Muscle layer of colon (tissue), 2 donors: ENCODE results near the gene PLEKHG1.

Experiments used
- H3K27ac ChIP-seq: one replicate; pipeline ENCODE4 v1.7.0; 2013; ENCODE audit warnings: low read depth, mild to moderate bottlenecking, low read length, moderate library complexity
- H3K27me3 ChIP-seq, 2 donors: one replicate each; pipeline ENCODE4 v1.7.0; 2013; ENCODE audit warnings: low read length in 2 of 2, mild to moderate bottlenecking in 2 of 2; ENCODE audit not compliant: insufficient read depth in 2 of 2, control insufficient read depth in 1 of 2
- H3K36me3 ChIP-seq: one replicate; pipeline ENCODE4 v1.7.0; 2013; ENCODE audit warnings: mild to moderate bottlenecking, low read length; ENCODE audit not compliant: insufficient read depth
- H3K4me1 ChIP-seq: one replicate; pipeline ENCODE4 v1.7.0; 2013; ENCODE audit warnings: mild to moderate bottlenecking, low read length; ENCODE audit not compliant: insufficient read depth
- H3K4me3 ChIP-seq, 2 donors: one replicate each; pipeline ENCODE4 v1.7.0; 2013; ENCODE audit warnings: low read length in 2 of 2, low read depth in 1 of 2, mild to moderate bottlenecking in 1 of 2, moderate library complexity in 1 of 2
- H3K9ac ChIP-seq: one replicate; pipeline ENCODE4 v1.7.0; 2013; ENCODE audit warnings: low read length
- H3K9me3 ChIP-seq: one replicate; pipeline ENCODE4 v1.7.0; 2013; ENCODE audit warnings: mild to moderate bottlenecking, low read length
- donor health status: abdominal sarcoma.
- donor health status: Adenocarcinoma of cecum.

PLEKHG1 gene

DNA sequence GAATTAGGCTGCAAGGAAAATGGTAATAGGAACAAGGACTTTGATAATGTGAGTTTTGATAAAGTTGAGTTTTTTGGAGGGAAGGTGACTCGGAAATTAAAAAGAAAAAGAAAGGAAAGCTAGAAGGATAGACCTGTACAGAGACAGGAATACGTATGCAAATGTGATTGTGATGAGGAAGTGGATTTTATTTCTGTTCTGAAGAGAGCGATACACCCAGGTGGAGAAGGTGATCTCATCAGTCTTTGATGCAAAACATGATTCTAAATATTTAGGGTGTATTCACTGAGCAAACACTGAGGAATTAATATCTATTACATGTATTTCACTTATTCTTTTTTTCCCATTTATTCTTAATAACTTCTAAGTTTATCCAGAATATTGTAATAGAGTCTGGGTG is 9.2 kb upstream of the PLEKHG1 start:
- H3K9me3 ChIP-seq: no peaks in the 10 kb centered on the region
- no peak overlapping the region for H3K27ac ChIP-seq
- no peaks in the 10 kb centered on the region for H3K27me3 ChIP-seq
- H3K36me3 ChIP-seq: no peaks in the 10 kb centered on the region
- H3K9ac ChIP-seq: no peak overlapping the region
- H3K4me1 ChIP-seq: no peaks in the 10 kb centered on the region
- H3K4me3 ChIP-seq: no peak overlapping the region

DNA sequence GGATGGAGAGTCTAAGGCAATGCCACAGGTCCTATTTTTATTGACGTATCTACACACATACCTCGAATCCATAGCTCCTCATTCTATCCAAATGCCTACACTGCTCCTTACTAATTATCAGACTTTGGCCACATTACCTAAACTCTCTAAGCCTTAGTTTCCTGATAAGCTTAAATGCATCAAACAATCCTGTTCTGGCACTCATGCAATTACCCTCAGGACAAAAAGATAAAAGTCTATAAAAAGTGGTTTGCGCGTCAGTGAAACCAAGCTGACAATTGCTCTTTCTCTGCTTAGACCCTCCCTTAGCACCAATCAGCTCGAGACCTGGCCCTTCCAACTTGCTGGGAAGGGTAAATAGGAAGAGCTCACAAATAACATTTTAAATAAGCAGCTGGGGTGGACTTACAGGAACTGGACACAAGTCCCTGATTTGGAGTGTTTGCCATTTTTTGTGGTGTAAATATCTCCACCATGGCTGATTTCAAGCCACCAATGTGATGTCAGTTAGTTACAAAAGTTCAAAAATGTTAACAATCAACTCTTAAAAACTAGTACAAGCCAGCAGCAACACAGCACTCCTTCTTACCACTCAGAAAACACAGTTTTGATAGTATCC is 7.2 kb upstream of the PLEKHG1 start:
- H3K27ac ChIP-seq: no peak overlapping the region
- H3K4me3 ChIP-seq: no peak overlapping the region
- H3K4me1 ChIP-seq: no peaks in the 10 kb centered on the region
- H3K9me3 ChIP-seq: no peaks in the 10 kb centered on the region
- no peak overlapping the region for H3K9ac ChIP-seq
- no peaks in the 10 kb centered on the region for H3K27me3 ChIP-seq
- H3K36me3 ChIP-seq: no peaks in the 10 kb centered on the region

DNA sequence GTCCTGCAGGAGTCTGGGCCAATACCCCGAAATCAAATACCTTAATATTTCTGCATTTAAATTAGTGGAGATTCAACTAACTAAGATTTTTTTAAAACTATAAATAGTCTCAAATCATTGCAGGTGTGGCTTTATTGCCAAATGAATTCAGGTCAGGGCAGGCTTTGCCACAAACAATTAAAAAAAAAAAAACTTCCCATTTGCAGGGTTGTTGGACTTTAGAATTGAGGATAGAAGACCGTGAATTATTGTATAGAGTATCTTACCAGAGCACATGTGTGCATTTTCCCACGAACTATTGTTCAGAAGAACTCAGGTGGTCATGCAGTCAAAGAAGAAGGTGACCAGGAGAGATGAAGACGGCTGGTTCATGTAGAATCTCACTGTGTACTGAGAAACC is 6.6 kb upstream of the PLEKHG1 start:
- H3K9ac ChIP-seq: no peak overlapping the region
- no peaks in the 10 kb centered on the region for H3K4me1 ChIP-seq

DNA sequence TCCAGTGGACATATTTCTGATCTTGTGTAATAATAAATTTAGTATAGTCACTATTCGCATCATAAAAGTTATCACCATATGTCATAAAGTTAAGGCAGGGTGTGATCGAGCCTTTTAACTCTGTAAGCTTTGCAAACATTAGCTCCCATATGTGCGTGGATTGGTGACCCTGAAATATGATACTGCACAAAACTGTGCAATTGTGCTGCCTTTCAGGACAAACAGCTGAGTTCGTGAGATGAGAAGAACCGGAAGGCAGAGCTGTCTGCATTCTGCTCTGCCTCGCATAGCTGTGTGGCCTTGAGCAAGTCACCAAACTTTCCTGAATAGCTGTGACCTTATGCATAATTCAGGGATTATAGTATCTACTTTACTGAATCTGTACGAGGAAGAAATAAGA is 3.2 kb upstream of the PLEKHG1 start:
- Histone ChIP-seq H3K4me1 (no peaks in the 10 kb centered on the region), H3K9ac (no peak overlapping the region), H3K4me3 (no peak overlapping the region), H3K27ac (no peak overlapping the region), H3K27me3 (no peaks in the 10 kb centered on the region), H3K9me3 (no peaks in the 10 kb centered on the region), H3K36me3 (no peaks in the 10 kb centered on the region)

More for the DNA sequence above, 6.6 kb upstream of the PLEKHG1 start:
- Histone ChIP-seq H3K27me3 (no peaks in the 10 kb centered on the region), H3K27ac (no peak overlapping the region), H3K4me3 (no peak overlapping the region), H3K9me3 (no peaks in the 10 kb centered on the region), H3K36me3 (no peaks in the 10 kb centered on the region)

DNA sequence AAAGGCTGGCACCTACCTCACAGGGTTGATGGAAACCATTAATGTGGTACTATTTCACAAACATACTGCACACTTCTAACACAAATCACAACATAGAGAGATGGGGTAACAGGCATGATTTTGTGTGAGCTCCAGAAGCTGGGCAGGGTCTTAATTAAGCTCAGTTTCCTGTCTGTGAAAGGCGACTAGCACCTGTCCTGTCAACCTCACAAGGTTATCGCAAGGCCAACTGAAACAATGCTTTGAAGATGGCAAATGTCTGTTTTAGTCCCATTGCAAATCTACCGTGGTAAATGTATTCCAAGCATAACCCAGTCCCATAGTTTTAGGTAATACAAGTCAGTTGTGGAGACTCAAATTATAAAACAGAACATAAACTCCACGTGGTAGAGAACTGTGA is 1.3 kb upstream of the PLEKHG1 start:
- H3K4me1 ChIP-seq: no peaks in the 10 kb centered on the region
- H3K9ac ChIP-seq: no peak overlapping the region
- no peaks in the 10 kb centered on the region for H3K36me3 ChIP-seq
- no peak overlapping the region for H3K27ac ChIP-seq
- no peaks in the 10 kb centered on the region for H3K9me3 ChIP-seq
- H3K27me3 ChIP-seq: no peaks in the 10 kb centered on the region
- H3K4me3 ChIP-seq: no peak overlapping the region

DNA sequence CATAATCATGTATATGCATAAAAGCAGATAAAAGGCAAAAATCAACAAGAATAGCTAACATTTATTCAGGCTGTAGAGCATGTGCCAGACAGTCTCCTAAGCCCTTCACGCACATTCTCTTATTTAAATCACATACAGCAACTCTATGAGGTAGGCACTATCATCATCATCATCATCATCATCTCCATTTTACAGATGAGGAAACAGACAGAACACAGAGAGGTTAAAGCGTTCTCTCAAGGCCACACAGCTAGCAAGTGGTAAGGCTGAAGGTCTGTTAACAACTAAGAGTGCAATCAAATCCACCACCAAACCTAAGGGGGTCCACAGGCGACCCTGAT is 857 bp upstream of the PLEKHG1 start:
- H3K9me3 ChIP-seq: no peaks in the 10 kb centered on the region
- H3K27me3 ChIP-seq: no peaks in the 10 kb centered on the region
- H3K27ac ChIP-seq: no peak overlapping the region
- H3K9ac ChIP-seq: no peak overlapping the region
- H3K36me3 ChIP-seq: no peaks in the 10 kb centered on the region
- H3K4me1 ChIP-seq: no peaks in the 10 kb centered on the region
- H3K4me3 ChIP-seq: no peak overlapping the region

DNA sequence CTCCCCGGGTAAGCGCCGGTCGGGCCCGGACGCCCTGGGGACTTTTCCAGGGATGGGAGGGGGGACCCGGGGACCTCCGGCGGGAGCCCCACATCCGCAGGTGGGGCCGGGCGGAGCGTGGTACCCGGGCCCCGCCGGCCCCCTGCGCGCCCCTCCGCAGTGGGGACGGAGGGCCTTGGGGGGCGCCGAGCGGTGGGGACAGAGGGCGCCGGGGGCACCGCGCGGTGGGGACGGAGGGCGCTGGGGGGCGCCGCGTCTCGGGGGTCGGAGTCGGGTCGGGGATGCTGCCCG is 270 bp downstream of the PLEKHG1 start:
- Histone ChIP-seq H3K9ac (no peak overlapping the region), H3K27ac (peak overlapping the region; percentile 91), H3K27me3 (no peaks in the 10 kb centered on the region)

DNA sequence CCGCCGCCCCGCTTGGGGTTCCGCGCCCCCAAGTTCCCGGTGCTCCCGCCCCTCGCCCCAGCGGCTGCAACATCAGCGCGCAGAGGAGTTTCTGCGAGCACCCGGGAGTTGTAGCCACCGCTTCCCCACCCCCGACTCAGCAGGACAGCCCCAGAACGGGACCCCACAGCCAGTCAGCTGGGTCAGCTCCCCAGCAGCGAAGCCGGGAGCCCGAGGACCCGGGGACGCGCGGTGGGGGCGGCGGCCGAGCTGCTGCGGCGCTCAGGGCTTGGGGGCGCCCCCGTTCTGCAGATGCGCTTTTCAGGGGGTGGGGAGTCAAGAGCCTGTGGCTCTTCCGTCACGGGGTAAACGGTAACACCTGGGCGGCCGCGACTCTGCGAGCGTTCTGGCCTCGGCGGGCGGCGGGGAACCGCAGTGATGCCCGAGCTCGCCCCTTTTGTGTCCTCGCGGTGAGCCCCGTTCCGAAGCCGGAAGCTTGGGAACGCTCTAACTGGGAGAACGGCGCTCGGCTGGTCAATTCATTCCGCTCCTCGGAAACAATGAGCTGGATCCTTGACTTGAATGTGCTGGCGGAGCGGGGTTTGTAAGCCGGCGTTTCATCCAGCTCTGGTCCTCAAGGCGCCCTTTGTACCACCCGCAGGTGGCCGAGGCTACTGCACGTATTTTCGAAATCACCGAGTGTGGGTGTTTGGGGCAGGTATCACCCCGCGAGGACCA is 774 bp downstream of the PLEKHG1 start:
- Histone ChIP-seq H3K4me1 (no peaks in the 10 kb centered on the region), H3K9me3 (no peaks in the 10 kb centered on the region), H3K27me3 (no peaks in the 10 kb centered on the region), H3K4me3 (peak overlapping the region; percentile 58 to 79), H3K27ac (peak overlapping the region; percentile 91), H3K36me3 (no peaks in the 10 kb centered on the region), H3K9ac (no peak overlapping the region)

More for the DNA sequence above, 270 bp downstream of the PLEKHG1 start:
- Histone ChIP-seq H3K9me3 (no peaks in the 10 kb centered on the region), H3K4me3 (peak overlapping the region; percentile 58 to 79), H3K36me3 (no peaks in the 10 kb centered on the region), H3K4me1 (no peaks in the 10 kb centered on the region)

DNA sequence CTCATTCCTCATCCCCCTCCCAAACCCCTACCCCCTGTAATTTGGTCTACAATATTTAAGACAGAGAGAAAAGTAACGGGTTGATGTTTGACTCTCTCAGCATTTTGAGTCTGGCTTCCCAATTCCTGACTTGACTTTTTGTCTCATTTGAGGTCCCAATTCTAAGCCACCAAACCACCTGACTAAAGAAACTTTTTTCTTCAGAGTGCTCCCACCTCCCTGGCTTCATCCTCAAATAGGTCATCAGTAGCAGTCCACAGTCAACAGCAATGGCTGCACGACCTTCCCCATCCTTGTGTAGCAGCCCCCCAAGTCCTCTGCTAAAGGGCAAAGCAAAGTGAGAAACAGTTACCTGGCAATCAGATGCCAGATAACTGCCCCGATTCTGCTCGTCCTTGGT is 1.8 kb downstream of the PLEKHG1 start:
- Histone ChIP-seq H3K36me3 (no peaks in the 10 kb centered on the region), H3K9me3 (no peaks in the 10 kb centered on the region), H3K27ac (no peak overlapping the region), H3K4me1 (no peaks in the 10 kb centered on the region), H3K4me3 (no peak overlapping the region), H3K9ac (no peak overlapping the region), H3K27me3 (no peaks in the 10 kb centered on the region)

DNA sequence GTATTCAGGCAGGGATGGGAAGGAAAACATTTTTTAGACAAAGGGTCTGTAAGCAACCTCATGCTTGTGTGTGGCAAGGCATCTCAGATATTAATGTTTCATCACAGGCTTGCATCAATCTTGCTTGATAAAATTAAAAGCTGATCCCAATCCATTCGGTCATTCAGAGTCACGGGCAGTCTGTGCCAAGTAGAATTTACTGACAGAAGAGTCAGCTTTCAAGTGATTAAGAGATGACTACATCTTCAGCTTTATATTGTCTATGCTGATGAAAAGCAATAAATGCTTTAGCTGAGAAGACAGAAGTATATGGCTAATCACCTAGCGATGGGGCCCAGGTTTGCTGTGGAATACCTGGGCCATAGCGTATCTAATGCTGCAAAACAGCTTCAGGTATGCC is 3.5 kb downstream of the PLEKHG1 start:
- Histone ChIP-seq H3K9ac (no peak overlapping the region), H3K4me1 (peaks cover 7% of the 10 kb centered on the region), H3K27me3 (no peaks in the 10 kb centered on the region), H3K4me3 (no peak overlapping the region), H3K9me3 (no peaks in the 10 kb centered on the region), H3K27ac (no peak overlapping the region), H3K36me3 (no peaks in the 10 kb centered on the region)

DNA sequence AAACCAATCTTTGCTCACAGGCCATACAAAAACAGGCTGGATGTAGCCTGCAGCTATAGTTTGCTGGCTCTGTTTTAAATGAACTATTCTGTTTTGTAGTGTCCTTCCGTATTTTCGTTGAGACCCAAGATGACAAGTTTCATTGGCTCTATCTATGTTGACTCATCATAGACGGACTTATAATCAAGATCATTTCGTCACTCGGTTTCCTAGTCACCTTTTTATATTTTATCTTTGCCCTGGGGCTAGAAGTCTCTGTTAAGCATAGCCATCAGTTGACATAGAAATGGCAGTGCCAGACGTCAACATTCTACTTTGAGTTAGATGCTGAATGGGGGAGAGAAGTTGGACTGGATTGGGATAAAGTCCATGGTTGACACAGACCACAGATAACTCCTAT is 4.8 kb downstream of the PLEKHG1 start:
- H3K36me3 ChIP-seq: no peaks in the 10 kb centered on the region
- peaks cover 7% of the 10 kb centered on the region for H3K4me1 ChIP-seq
- H3K9me3 ChIP-seq: no peaks in the 10 kb centered on the region
- no peak overlapping the region for H3K9ac ChIP-seq
- H3K27ac ChIP-seq: no peak overlapping the region
- H3K27me3 ChIP-seq: no peaks in the 10 kb centered on the region
- no peak overlapping the region for H3K4me3 ChIP-seq

DNA sequence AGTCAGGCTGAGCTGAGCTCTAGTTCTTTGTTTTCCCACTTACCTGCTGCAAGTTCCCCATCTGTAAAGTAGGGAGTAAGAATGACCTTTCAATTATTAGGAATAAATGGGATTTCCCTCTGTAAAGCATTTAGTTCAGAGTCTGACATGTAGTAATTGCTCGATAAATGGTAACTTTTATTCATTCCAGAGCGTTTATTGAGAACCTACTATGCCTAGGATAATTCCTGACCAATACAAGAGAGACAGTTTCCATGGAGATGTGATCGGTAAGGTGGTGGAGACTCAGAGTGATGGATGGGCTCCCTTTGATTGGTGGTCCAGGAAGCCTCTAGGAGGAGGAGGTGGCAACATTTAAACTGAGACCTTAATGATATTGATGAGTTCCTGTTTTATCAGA is 5.6 kb downstream of the PLEKHG1 start:
- Histone ChIP-seq H3K4me3 (no peak overlapping the region), H3K4me1 (peaks cover 7% of the 10 kb centered on the region), H3K27me3 (no peaks in the 10 kb centered on the region), H3K27ac (no peak overlapping the region), H3K9me3 (no peaks in the 10 kb centered on the region), H3K9ac (no peak overlapping the region), H3K36me3 (no peaks in the 10 kb centered on the region)
